NCI-H82 treated with DMSO at 0.1 percent for 48 hours (cell line): ENCODE results near the gene MT1HL1.
A peak's percentile ranks its signal among the peaks of the same experiment; 100 is the strongest.
"Not testable (repeated sequence)": the region's sequence is repeated elsewhere in the genome, so short reads cannot be mapped to it uniquely, and the experiment has no call there.

Source experiments
- DNase-seq: peaks from one replicate; lab custom pipeline; 2025; ENCODE audit not compliant: unreplicated experiment; lab: John Stamatoyannopoulos, UW

Gene MT1HL1

GRCh38 chr1:237018896-237019295 is 14.7 kb upstream of the MT1HL1 start:
- DNase-seq = no peak

GRCh38 chr1:237016626-237017025 is 12.4 kb upstream of the MT1HL1 start:
- DNase-seq = no peak

GRCh38 chr1:237013608-237014007 is 9.4 kb upstream of the MT1HL1 start:
- no peak for DNase-seq

GRCh38 chr1:237012788-237013383 is 8.6 kb upstream of the MT1HL1 start:
- no peak for DNase-seq

GRCh38 chr1:237012361-237012760 is 8.1 kb upstream of the MT1HL1 start:
- DNase-seq = no peak

GRCh38 chr1:237011432-237011831 is 7.2 kb upstream of the MT1HL1 start:
- no peak for DNase-seq

GRCh38 chr1:237009611-237010010 is 5.4 kb upstream of the MT1HL1 start:
- DNase-seq = no peak

- no peak for DNase-seq
Measured at GRCh38 chr1:237007147-237007881, 3.1 kb upstream of the MT1HL1 start.

GRCh38 chr1:237005674-237006073 is 1.4 kb upstream of the MT1HL1 start:
- no peak for DNase-seq

GRCh38 chr1:237003516-237003915 is 725 bp downstream of the MT1HL1 start:
- DNase-seq = no peak

- no peak for DNase-seq
Measured at GRCh38 chr1:237000191-237000590, 4.0 kb downstream of the MT1HL1 start.

GRCh38 chr1:236998546-236998945 is 5.7 kb downstream of the MT1HL1 start:
- no peak for DNase-seq

GRCh38 chr1:236997882-236998281 is 6.4 kb downstream of the MT1HL1 start:
- DNase-seq = no peak

GRCh38 chr1:236997361-236997760 is 6.9 kb downstream of the MT1HL1 start:
- DNase-seq = no peak

- no peak for DNase-seq
Measured at GRCh38 chr1:236994450-236994849, 9.8 kb downstream of the MT1HL1 start.

- DNase-seq = no peak
Measured at GRCh38 chr1:236992449-236992848, 11.8 kb downstream of the MT1HL1 start.

- no peak for DNase-seq
Measured at GRCh38 chr1:236990052-236990445, 14.2 kb downstream of the MT1HL1 start.

GRCh38 chr1:236989290-236990051 is 14.8 kb downstream of the MT1HL1 start:
- DNase-seq = no peak

- no peak for DNase-seq
Measured at GRCh38 chr1:236983818-236984217, 20.4 kb downstream of the MT1HL1 start.

- peak; percentile 55 for DNase-seq
Measured at GRCh38 chr1:236982380-236982779, 21.9 kb downstream of the MT1HL1 start.

GRCh38 chr1:236981431-236981830 is 22.8 kb downstream of the MT1HL1 start:
- not testable (repeated sequence) for DNase-seq

GRCh38 chr1:236980673-236981072 is 23.6 kb downstream of the MT1HL1 start:
- no peak for DNase-seq
